Thyroid gland (tissue), 4 donors: ENCODE results near the gene DYNC1H1. TPM values are rescaled to one million over a fixed set of nuclear protein-coding genes. Genes with fewer than 3 reads are reported as not detected.

Experiments
- DNase-seq, 2 donors: peaks; one replicate each; pipeline ENCODE4 v3.0.0-alpha.2; 2019
- H3K27ac ChIP-seq, 3 donors: fragments of 200-600 bp; sonication (generic); 1 replicate in 2 of 3; 2 replicates in 1 of 3; pipeline ENCODE4 v1.5.1; 2016 to 2019; ENCODE audit warnings: mild to moderate bottlenecking in 1 of 3, moderate library complexity in 1 of 3
- H3K27me3 ChIP-seq: fragments of 200-600 bp; sonication (generic); one replicate; pipeline ENCODE4 v1.5.1; 2019
- H3K36me3 ChIP-seq, 2 donors: fragments of 200-600 bp; sonication (generic); one replicate each; pipeline ENCODE4 v1.5.1; 2016 to 2019
- H3K4me1 ChIP-seq, 2 donors: fragments of 200-600 bp; sonication (generic); one replicate each; pipeline ENCODE4 v1.5.1; 2017 to 2019
- H3K4me3 ChIP-seq, 3 donors: fragments of 200-600 bp; sonication (generic); replicated peaks in 1 of 3; 1 replicate in 2 of 3; 2 replicates in 1 of 3; pipeline ENCODE4 v1.5.1; 2016; ENCODE audit warnings: mild to moderate bottlenecking in 1 of 3
- H3K9me3 ChIP-seq: fragments of 200-600 bp; sonication (generic); one replicate; pipeline ENCODE4 v1.5.1; 2017
- POLR2A ChIP-seq, 2 donors: fragments of 450-650 bp; IDR thresholded peaks; one replicate each; pipeline ENCODE4 v1.6.1; 2017; ENCODE audit warnings: antibody characterized with exemption in 2 of 2, mild to moderate bottlenecking in 2 of 2, moderate library complexity in 1 of 2
- WGBS, 2 donors: methylation state at CpG; one replicate each; pipeline ENCODE4 v1.1.5; 2017; 5-methylcytosine and 5-hydroxymethylcytosine counted together
- intact Hi-C: fragments of 100-400 bp; cut with DNase I; formaldehyde crosslinking; loops from one replicate; pipeline ENCODE4 v1.15.1; 2023
- small RNA-seq: library from RNA; depleted of rRNA; stranded (forward); fragments of <200 nt; gene quantifications from one replicate; pipeline ENCODE3, GENCODE V24; 2016
- total RNA-seq, 4 donors: library from RNA; depleted of rRNA; stranded (reverse); fragments of >200 nt; gene quantifications; one replicate each; pipeline ENCODE4 v1.2.3, GENCODE V29; 2016
- TF ChIP-seq, protein P1 (sequence below), 6 experiments: fragments of 200-600 bp in 3 of 6; fragments of 450-650 bp in 3 of 6; sonication (generic) in 3 of 6; IDR thresholded peaks; one replicate each; pipeline ENCODE4 v1.5.1; 2016 to 2019; ENCODE audit warnings: antibody characterized with exemption in 6 of 6, mild to moderate bottlenecking in 2 of 6, inconsistent platforms in 1 of 6, moderate library complexity in 1 of 6

DYNC1H1 gene
- total RNA-seq, 4 donors from 2014 or later: 464 to 818 (median 553) TPM

DNA sequence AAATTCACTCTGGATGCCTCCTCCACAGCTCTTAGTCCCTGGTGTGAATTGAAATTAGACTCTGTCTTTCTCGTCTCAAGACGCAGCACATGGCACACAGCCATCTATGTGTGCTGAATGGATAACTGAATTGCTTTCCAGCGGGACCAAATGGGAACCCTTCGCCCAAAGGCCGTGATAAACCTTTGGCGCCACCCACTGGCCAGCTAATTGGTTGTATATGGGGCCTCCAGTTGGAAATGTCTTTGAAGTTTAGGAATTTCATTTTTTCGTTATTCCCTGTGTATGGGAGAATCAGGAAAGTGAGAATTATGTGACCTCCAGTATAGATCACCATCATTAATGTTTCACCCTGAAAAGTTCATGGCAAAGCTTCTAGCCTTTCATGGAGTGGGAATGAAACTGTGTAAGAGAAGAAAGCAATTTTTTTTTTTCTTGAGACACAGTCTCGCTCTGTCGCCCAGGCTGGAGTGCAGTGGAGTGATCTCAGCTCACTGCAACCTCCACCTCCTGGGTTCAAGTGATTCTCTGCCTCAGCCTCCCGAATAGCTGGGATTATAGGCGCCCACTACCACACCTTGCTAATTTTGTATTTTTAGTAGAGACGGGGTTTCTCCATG is 132.3 kb downstream of the DYNC1H1 start:
- intact Hi-C loops: loop anchor here (5.0 to 10.0 kb wide), 3 partner anchors 34 to 132 kb away; partner anchors contain the start of gene DYNC1H1
- peak overlapping the region; percentile 51 to 55 (median 52) for H3K27ac ChIP-seq
- H3K4me1 ChIP-seq: peaks cover 12 to 24% of the 10 kb centered on the region in 2 donors
- TF ChIP-seq, protein P1, sequence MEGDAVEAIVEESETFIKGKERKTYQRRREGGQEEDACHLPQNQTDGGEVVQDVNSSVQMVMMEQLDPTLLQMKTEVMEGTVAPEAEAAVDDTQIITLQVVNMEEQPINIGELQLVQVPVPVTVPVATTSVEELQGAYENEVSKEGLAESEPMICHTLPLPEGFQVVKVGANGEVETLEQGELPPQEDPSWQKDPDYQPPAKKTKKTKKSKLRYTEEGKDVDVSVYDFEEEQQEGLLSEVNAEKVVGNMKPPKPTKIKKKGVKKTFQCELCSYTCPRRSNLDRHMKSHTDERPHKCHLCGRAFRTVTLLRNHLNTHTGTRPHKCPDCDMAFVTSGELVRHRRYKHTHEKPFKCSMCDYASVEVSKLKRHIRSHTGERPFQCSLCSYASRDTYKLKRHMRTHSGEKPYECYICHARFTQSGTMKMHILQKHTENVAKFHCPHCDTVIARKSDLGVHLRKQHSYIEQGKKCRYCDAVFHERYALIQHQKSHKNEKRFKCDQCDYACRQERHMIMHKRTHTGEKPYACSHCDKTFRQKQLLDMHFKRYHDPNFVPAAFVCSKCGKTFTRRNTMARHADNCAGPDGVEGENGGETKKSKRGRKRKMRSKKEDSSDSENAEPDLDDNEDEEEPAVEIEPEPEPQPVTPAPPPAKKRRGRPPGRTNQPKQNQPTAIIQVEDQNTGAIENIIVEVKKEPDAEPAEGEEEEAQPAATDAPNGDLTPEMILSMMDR (IDR thresholded peaks at IDR 0.05): peak; percentile 48 to 91 (median 78)
- TF ChIP-seq POLR2A (IDR thresholded peaks at IDR 0.05): no peak
- no peaks in the 10 kb centered on the region for H3K36me3 ChIP-seq
- no peaks in the 10 kb centered on the region for H3K9me3 ChIP-seq
- no peaks in the 10 kb centered on the region for H3K27me3 ChIP-seq
- peak; percentile 96 to 97 for DNase-seq
- WGBS, 2 donors: 20 to 23% methylated on average over 12 of the region's 12 CpGs
- no peak overlapping the region for H3K4me3 ChIP-seq

GRCh38 chr14:102097441-102098135 is 133.2 kb downstream of the DYNC1H1 start:
- Histone ChIP-seq H3K27ac (peak overlapping the region; percentile 51 to 55 (median 52)), H3K27me3 (no peaks in the 10 kb centered on the region), H3K9me3 (no peaks in the 10 kb centered on the region), H3K36me3 (no peaks in the 10 kb centered on the region), H3K4me3 (no peak overlapping the region), H3K4me1 (peaks cover 10 to 24% of the 10 kb centered on the region in 2 donors)
- intact Hi-C loops: loop anchor here (5.0 to 10.0 kb wide), 3 partner anchors 35 to 133 kb away; partner anchors contain the start of gene DYNC1H1
- DNase-seq: peak; percentile 59 to 60
- no peak for TF ChIP-seq POLR2A (IDR thresholded peaks at IDR 0.05)
- TF ChIP-seq, protein P1 (IDR thresholded peaks at IDR 0.05): no peak
- WGBS, 2 donors: 50 to 66% methylated on average over 7 of the region's 7 CpGs

DNA sequence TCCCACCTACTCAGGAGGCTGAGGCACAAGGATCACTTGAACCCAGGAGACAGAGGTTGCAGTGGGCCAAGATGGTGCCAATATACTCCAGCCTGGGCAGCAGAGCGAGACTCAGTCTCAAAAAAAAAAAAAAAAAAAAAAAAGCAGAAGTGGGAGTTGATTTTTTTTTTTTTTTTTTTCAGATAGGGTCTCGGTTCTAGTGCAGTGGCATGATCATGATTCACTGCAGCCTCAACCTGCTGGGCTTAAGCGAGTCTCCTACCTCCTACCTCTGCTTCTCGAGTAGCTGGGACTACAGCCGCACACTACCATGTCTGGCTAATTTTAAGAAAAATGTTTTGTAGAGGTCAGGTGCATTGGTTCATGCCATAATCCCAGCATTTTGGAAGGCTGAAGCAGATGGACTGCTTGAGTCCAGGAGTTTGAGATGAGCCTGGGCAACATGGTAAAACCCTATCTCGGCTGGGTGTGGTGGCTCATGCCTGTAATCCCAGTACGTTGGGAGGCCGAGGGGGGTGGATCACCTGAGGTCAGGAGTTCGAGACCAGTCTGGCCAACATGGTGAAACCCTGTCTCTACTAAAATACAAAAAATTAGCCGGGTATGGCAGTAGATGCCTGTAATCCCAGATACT is 138.8 kb downstream of the DYNC1H1 start:
- intact Hi-C loops: no loop called here

GRCh38 chr14:102105369-102105768 is 141.0 kb downstream of the DYNC1H1 start:
- no peak for DNase-seq
- WGBS, 2 donors: 84 to 89% methylated on average over 4 of the region's 4 CpGs
- TF ChIP-seq, protein P1 (IDR thresholded peaks at IDR 0.05): no peak
- no peak for TF ChIP-seq POLR2A (IDR thresholded peaks at IDR 0.05)
- H3K27me3 ChIP-seq: no peaks in the 10 kb centered on the region
- H3K4me1 ChIP-seq: no peaks in the 10 kb centered on the region
- no peaks in the 10 kb centered on the region for H3K9me3 ChIP-seq
- intact Hi-C loops: no loop called here
- no peak overlapping the region for H3K4me3 ChIP-seq
- H3K27ac ChIP-seq: no peak overlapping the region
- no peaks in the 10 kb centered on the region for H3K36me3 ChIP-seq

More for the DNA sequence above, 138.8 kb downstream of the DYNC1H1 start:
- WGBS, 2 donors: 93 to 96% methylated on average over 9 of the region's 10 CpGs
- Histone ChIP-seq H3K9me3 (no peaks in the 10 kb centered on the region), H3K27me3 (no peaks in the 10 kb centered on the region), H3K4me1 (no peaks in the 10 kb centered on the region), H3K4me3 (no peak overlapping the region), H3K27ac (no peak overlapping the region), H3K36me3 (no peaks in the 10 kb centered on the region)
- TF ChIP-seq POLR2A (IDR thresholded peaks at IDR 0.05): no peak
- no peak for DNase-seq

Small RNAs within 50 kb of the gene (small RNA-seq; reads per million reads assigned to genes)
- gene AL118558.2 (not detected), gene RN7SL472P (not detected)

Other genes starting within 250 kb of the DYNC1H1 start
- 100 to 1,000 TPM; 105 to 209 (median 141) TPM for gene PPP2R5C, start 202.9 kb upstream of the DYNC1H1 start, total RNA-seq
- gene HSP90AA1, start 122.5 kb downstream of the DYNC1H1 start, total RNA-seq: 100 to 1,000 TPM; 217 to 405 (median 278) TPM
- gene WDR20, start 175.3 kb downstream of the DYNC1H1 start, total RNA-seq: 10 to 100 TPM; 27.1 to 48.8 (median 37.6) TPM